C4-2B (cell line): ENCODE measurements around the gene CHMP1A.

Source experiments
- H3K27ac ChIP-seq: fragments of 450-650 bp; 2 replicates; pipeline ENCODE4 v1.5.1; 2017
- CTCF ChIP-seq: fragments of 450-650 bp; conservative IDR thresholded peaks from 2 replicates; pipeline ENCODE4 v1.5.1; 2017; ENCODE audit warnings: mild to moderate bottlenecking
- ZFX ChIP-seq: fragments of 450-650 bp; IDR thresholded peaks from 2 replicates; pipeline ENCODE4 v1.6.1; 2017

The CHMP1A gene

GRCh38 chr16:89633064-89633631, 24.4 kb downstream of the CHMP1A start:
- TF ChIP-seq ZFX: no peak
- TF ChIP-seq CTCF: no peak
- H3K27ac ChIP-seq: no peak overlapping the region

- no peak for TF ChIP-seq CTCF
- H3K27ac ChIP-seq: no peak overlapping the region
Measured at GRCh38 chr16:89629827-89630610, 27.5 kb downstream of the CHMP1A start.

GRCh38 chr16:89624777-89625761, 32.4 kb downstream of the CHMP1A start:
- no peak overlapping the region for H3K27ac ChIP-seq
- TF ChIP-seq CTCF (no peak), ZFX (no peak)

- no peak for TF ChIP-seq ZFX
- no peak for TF ChIP-seq CTCF
- no peak overlapping the region for H3K27ac ChIP-seq
Measured at GRCh38 chr16:89623511-89624261, 33.8 kb downstream of the CHMP1A start.

- TF ChIP-seq CTCF (no peak), ZFX (no peak)
- H3K27ac ChIP-seq: no peak overlapping the region
Measured at GRCh38 chr16:89621698-89622409, 35.7 kb downstream of the CHMP1A start.

- TF ChIP-seq CTCF (no peak), ZFX (no peak)
- H3K27ac ChIP-seq: no peak overlapping the region
Measured at GRCh38 chr16:89621136-89621697, 36.3 kb downstream of the CHMP1A start.
